Measurements from ENCODE around the gene ZNF100. TPM values are rescaled to one million over a fixed set of nuclear protein-coding genes. Genes with fewer than 3 reads are reported as not detected.
"Not testable (repeated sequence)": the region's sequence is repeated elsewhere in the genome, so short reads cannot be mapped to it uniquely, and the experiment has no call there.

Gene ZNF100
- 20.8 and 24.1 TPM in 2 replicates for total RNA-seq

GRCh38 chr19:21767065-21767800 is at the start of gene ZNF100:
Gene ZNF100, minus strand, starts transcription at chr19:21767579. Its CDS starts 150 bp downstream, at chr19:21767429.
- intact Hi-C loops (cut with micrococcal nuclease), result loop anchor here (1.0 to 10.0 kb wide), 4 partner anchors 70 to 622 kb away; partner anchors contain the start of genes ZNF43 and ZNF431
- Mint-ChIP-seq H3K36me3 (ENCODE audit: low read depth) (peaks cover 36% of the 10 kb centered on the region), H3K9me3 (peaks cover 15% of the 10 kb centered on the region), H3K4me1 (peaks cover 17% of the 10 kb centered on the region), H3K27ac (peak within 1 kb of the TSS; percentile 83), H3K27me3 (no peaks in the 10 kb centered on the region), H3K4me3 (peak within 1 kb of the TSS; percentile 94)
- DNase-seq, result peak; percentile 95

GRCh38 chr19:21812448-21812847 is 45.1 kb upstream of the ZNF100 start:
- peaks cover 88% of the 10 kb centered on the region for H3K36me3 Mint-ChIP-seq (ENCODE audit: low read depth)
- DNase-seq, result no peak
- no peak overlapping the region for H3K27ac Mint-ChIP-seq
- no peak overlapping the region for H3K4me3 Mint-ChIP-seq
- intact Hi-C loops (cut with micrococcal nuclease), result no loop called here
- H3K4me1 Mint-ChIP-seq, result no peaks in the 10 kb centered on the region
- peaks cover 20% of the 10 kb centered on the region for H3K9me3 Mint-ChIP-seq
- no peaks in the 10 kb centered on the region for H3K27me3 Mint-ChIP-seq

- H3K27ac Mint-ChIP-seq, result not testable (repeated sequence)
These were observed 41.1 kb upstream of the ZNF100 start for GRCh38 chr19:21808400-21809000.

GRCh38 chr19:21789466-21790085 is 22.2 kb upstream of the ZNF100 start:
- H3K4me3 Mint-ChIP-seq, result no peak overlapping the region
- H3K36me3 Mint-ChIP-seq (ENCODE audit: low read depth), result no peaks in the 10 kb centered on the region
- intact Hi-C loops (cut with micrococcal nuclease), result no loop called here
- H3K4me1 Mint-ChIP-seq, result no peaks in the 10 kb centered on the region
- no peaks in the 10 kb centered on the region for H3K27me3 Mint-ChIP-seq
- H3K9me3 Mint-ChIP-seq, result peaks cover 30% of the 10 kb centered on the region
- no peak for DNase-seq
- H3K27ac Mint-ChIP-seq, result no peak overlapping the region

More at GRCh38 chr19:21808400-21809000, 41.1 kb upstream of the ZNF100 start:
- H3K4me1 Mint-ChIP-seq; H3K27me3 Mint-ChIP-seq; H3K4me3 Mint-ChIP-seq; intact Hi-C loops (cut with micrococcal nuclease); DNase-seq: not testable (repeated sequence)
- Mint-ChIP-seq H3K9me3 (peaks cover 20% of the 10 kb centered on the region), H3K36me3 (ENCODE audit: low read depth) (peaks cover 58% of the 10 kb centered on the region)

GRCh38 chr19:21786936-21787335 is 19.6 kb upstream of the ZNF100 start:
- intact Hi-C loops (cut with micrococcal nuclease), result no loop called here
- no peak overlapping the region for H3K4me3 Mint-ChIP-seq
- H3K9me3 Mint-ChIP-seq, result peaks cover 30% of the 10 kb centered on the region
- H3K4me1 Mint-ChIP-seq, result no peaks in the 10 kb centered on the region
- no peak overlapping the region for H3K27ac Mint-ChIP-seq
- H3K36me3 Mint-ChIP-seq (ENCODE audit: low read depth), result no peaks in the 10 kb centered on the region
- DNase-seq, result no peak
- no peaks in the 10 kb centered on the region for H3K27me3 Mint-ChIP-seq

GRCh38 chr19:21775792-21776191 is 8.4 kb upstream of the ZNF100 start:
- H3K4me1 Mint-ChIP-seq; H3K27me3 Mint-ChIP-seq; H3K4me3 Mint-ChIP-seq; H3K36me3 Mint-ChIP-seq (ENCODE audit: low read depth); H3K27ac Mint-ChIP-seq; intact Hi-C loops (cut with micrococcal nuclease); H3K9me3 Mint-ChIP-seq; DNase-seq: not testable (repeated sequence)

- Mint-ChIP-seq H3K4me1 (peaks cover 17% of the 10 kb centered on the region), H3K9me3 (peaks cover 21% of the 10 kb centered on the region), H3K4me3 (peak overlapping the region; percentile 94), H3K27ac (peak overlapping the region; percentile 83), H3K36me3 (ENCODE audit: low read depth) (peaks cover 42% of the 10 kb centered on the region)
- not testable (repeated sequence) for H3K27me3 Mint-ChIP-seq
- intact Hi-C loops (cut with micrococcal nuclease), result loop anchor here (1.0 to 10.0 kb wide), 4 partner anchors 70 to 622 kb away; partner anchors contain the start of genes ZNF43 and ZNF431
- peak; percentile 61 for DNase-seq
These were observed 694 bp downstream of the ZNF100 start for GRCh38 chr19:21766705-21767064.

DNA sequence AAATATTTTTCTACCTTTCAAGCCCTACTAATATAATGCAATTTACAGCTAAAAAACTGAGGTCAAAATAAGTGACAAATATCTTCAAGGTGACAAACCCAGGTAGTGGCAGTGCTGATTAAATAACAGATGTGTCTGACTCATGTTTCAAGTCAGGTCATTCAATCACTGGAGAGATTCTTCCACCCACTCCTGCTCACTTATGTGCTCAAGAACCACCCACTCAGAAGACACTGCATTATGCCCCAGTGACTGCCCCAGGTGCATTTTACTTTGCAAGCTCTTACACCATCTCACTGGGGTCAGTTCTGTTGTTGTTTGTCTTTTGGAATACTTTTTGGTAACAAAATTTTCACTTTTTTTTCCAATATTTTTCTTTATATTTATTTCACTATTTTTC is 2.2 kb downstream of the ZNF100 start:
- Mint-ChIP-seq H3K27ac (no peak overlapping the region), H3K9me3 (peaks cover 20% of the 10 kb centered on the region), H3K4me1 (peaks cover 17% of the 10 kb centered on the region), H3K27me3 (no peaks in the 10 kb centered on the region), H3K36me3 (ENCODE audit: low read depth) (peaks cover 55% of the 10 kb centered on the region), H3K4me3 (no peak overlapping the region)
- no peak for DNase-seq
- intact Hi-C loops (cut with micrococcal nuclease), result loop anchor here (10.0 kb wide), 1 partner anchor 620 kb away; the partner anchor contains the start of gene ZNF431

- H3K27me3 Mint-ChIP-seq, H3K4me3 Mint-ChIP-seq, DNase-seq, H3K27ac Mint-ChIP-seq: not testable (repeated sequence)
- peaks cover 87% of the 10 kb centered on the region for H3K36me3 Mint-ChIP-seq (ENCODE audit: low read depth)
- H3K9me3 Mint-ChIP-seq, result peaks cover 37% of the 10 kb centered on the region
- peaks cover 13% of the 10 kb centered on the region for H3K4me1 Mint-ChIP-seq
- intact Hi-C loops (cut with micrococcal nuclease), result loop anchor here (10.0 kb wide), 1 partner anchor 617 kb away; the partner anchor contains the start of gene ZNF431
These were observed 5.8 kb downstream of the ZNF100 start for GRCh38 chr19:21761547-21761946.

GRCh38 chr19:21758296-21758695 is 9.1 kb downstream of the ZNF100 start:
- Mint-ChIP-seq H3K4me1 (no peaks in the 10 kb centered on the region), H3K27ac (no peak overlapping the region), H3K36me3 (ENCODE audit: low read depth) (peaks cover 92% of the 10 kb centered on the region), H3K27me3 (no peaks in the 10 kb centered on the region), H3K4me3 (no peak overlapping the region), H3K9me3 (peaks cover 45% of the 10 kb centered on the region)
- intact Hi-C loops (cut with micrococcal nuclease), result no loop called here
- DNase-seq, result no peak

DNA sequence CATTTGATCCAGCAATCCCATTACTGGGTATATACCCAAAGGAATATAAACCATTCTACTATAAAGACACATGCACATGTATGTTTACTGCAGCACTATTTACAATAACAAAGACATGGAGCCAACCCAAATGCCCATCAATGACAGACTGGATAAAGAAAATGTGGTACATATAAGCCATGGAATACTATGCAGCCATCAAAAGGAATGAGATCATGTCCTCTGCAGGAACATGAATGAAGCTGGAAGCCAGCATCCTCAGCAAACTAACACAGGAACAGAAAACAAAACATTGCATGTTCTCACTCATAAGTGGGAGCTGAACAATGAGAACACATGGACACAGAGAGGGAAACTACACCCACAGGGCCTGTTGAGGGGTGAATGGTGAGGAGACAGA is 11.8 kb downstream of the ZNF100 start:
- H3K27me3 Mint-ChIP-seq; intact Hi-C loops (cut with micrococcal nuclease); DNase-seq; H3K4me3 Mint-ChIP-seq; H3K27ac Mint-ChIP-seq; H3K4me1 Mint-ChIP-seq: not testable (repeated sequence)
- peaks cover 95% of the 10 kb centered on the region for H3K36me3 Mint-ChIP-seq (ENCODE audit: low read depth)
- peaks cover 36% of the 10 kb centered on the region for H3K9me3 Mint-ChIP-seq

DNA sequence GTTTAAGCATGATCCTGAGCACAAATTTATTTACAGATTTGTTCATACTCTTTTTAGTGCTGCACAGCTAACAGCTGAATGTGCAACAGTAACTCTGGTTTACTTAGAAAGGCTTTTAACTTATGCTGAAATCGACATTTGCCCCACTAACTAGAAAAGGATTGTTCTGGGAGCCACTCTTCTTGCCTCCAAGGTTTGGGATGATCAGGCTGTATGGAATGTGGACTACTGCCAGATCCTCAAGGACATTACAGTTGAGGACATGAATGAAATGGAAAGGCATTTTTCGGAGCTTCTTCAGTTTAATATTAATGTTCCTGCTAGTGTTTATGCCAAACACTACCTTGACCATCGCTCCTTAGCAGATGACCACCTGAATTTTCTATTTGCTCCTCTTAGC is 16.0 kb downstream of the ZNF100 start:
- no peak overlapping the region for H3K27ac Mint-ChIP-seq
- H3K4me3 Mint-ChIP-seq, result no peak overlapping the region
- H3K9me3 Mint-ChIP-seq, result peaks cover 34% of the 10 kb centered on the region
- no peaks in the 10 kb centered on the region for H3K4me1 Mint-ChIP-seq
- H3K36me3 Mint-ChIP-seq (ENCODE audit: low read depth), result peaks cover 91% of the 10 kb centered on the region
- intact Hi-C loops (cut with micrococcal nuclease), result no loop called here
- H3K27me3 Mint-ChIP-seq, result no peaks in the 10 kb centered on the region
- DNase-seq, result no peak

- Mint-ChIP-seq H3K9me3 (peaks cover 28% of the 10 kb centered on the region), H3K27me3 (no peaks in the 10 kb centered on the region), H3K36me3 (ENCODE audit: low read depth) (peaks cover 89% of the 10 kb centered on the region), H3K27ac (no peak overlapping the region), H3K4me3 (no peak overlapping the region), H3K4me1 (no peaks in the 10 kb centered on the region)
- DNase-seq, result no peak
- intact Hi-C loops (cut with micrococcal nuclease), result no loop called here
These were observed 16.7 kb downstream of the ZNF100 start for GRCh38 chr19:21750586-21751128.

GRCh38 chr19:21749090-21749489 is 18.3 kb downstream of the ZNF100 start:
- Mint-ChIP-seq H3K27ac (no peak overlapping the region), H3K9me3 (peaks cover 23% of the 10 kb centered on the region), H3K4me3 (no peak overlapping the region), H3K36me3 (ENCODE audit: low read depth) (peaks cover 81% of the 10 kb centered on the region), H3K27me3 (no peaks in the 10 kb centered on the region), H3K4me1 (no peaks in the 10 kb centered on the region)
- no peak for DNase-seq
- intact Hi-C loops (cut with micrococcal nuclease), result no loop called here
